HG03565 (cell line): ENCODE measurements around the gene ADAMTS17.
"Not testable (repeated sequence)": the region's sequence is repeated elsewhere in the genome, so short reads cannot be mapped to it uniquely, and the experiment has no call there.

Experiments used
- ATAC-seq: cut with Tn5 transposase; IDR thresholded peaks from one replicate; pipeline ENCODE4 v1.9.1; 2021; ENCODE audit warnings: mild to moderate bottlenecking, moderate library complexity; ENCODE audit not compliant: unreplicated experiment

Gene ADAMTS17

GRCh38 chr15:100097342-100098127, 244.2 kb downstream of the ADAMTS17 start:
- no peak for ATAC-seq

GRCh38 chr15:100096700-100097099, 245.1 kb downstream of the ADAMTS17 start:
- ATAC-seq: no peak

- no peak for ATAC-seq
Observed at GRCh38 chr15:100096248-100096600, 245.6 kb downstream of the ADAMTS17 start.

GRCh38 chr15:100095541-100096247, 246.1 kb downstream of the ADAMTS17 start:
- no peak for ATAC-seq

- no peak for ATAC-seq
Observed at GRCh38 chr15:100094127-100094510, 247.7 kb downstream of the ADAMTS17 start.

- no peak for ATAC-seq
Observed at GRCh38 chr15:100093211-100094126, 248.3 kb downstream of the ADAMTS17 start.

GRCh38 chr15:100092034-100092433, 249.7 kb downstream of the ADAMTS17 start:
- ATAC-seq: no peak

GRCh38 chr15:100090411-100090810, 251.4 kb downstream of the ADAMTS17 start:
- no peak for ATAC-seq

- ATAC-seq: not testable (repeated sequence)
Observed at GRCh38 chr15:100084042-100084821, 257.5 kb downstream of the ADAMTS17 start.

GRCh38 chr15:100083572-100083971, 258.2 kb downstream of the ADAMTS17 start:
- ATAC-seq: no peak

- ATAC-seq: no peak
Observed at GRCh38 chr15:100082761-100083402, 258.9 kb downstream of the ADAMTS17 start.

GRCh38 chr15:100081454-100081853, 260.3 kb downstream of the ADAMTS17 start:
- no peak for ATAC-seq

- no peak for ATAC-seq
Observed at GRCh38 chr15:100078511-100079220, 263.1 kb downstream of the ADAMTS17 start.

- no peak for ATAC-seq
Observed at GRCh38 chr15:100075229-100075628, 266.5 kb downstream of the ADAMTS17 start.

GRCh38 chr15:100073982-100074381, 267.8 kb downstream of the ADAMTS17 start:
- no peak for ATAC-seq

GRCh38 chr15:100066521-100067280, 275.1 kb downstream of the ADAMTS17 start:
- not testable (repeated sequence) for ATAC-seq

GRCh38 chr15:100061944-100062343, 279.8 kb downstream of the ADAMTS17 start:
- ATAC-seq: no peak

- ATAC-seq: no peak
Observed at GRCh38 chr15:100060276-100060926, 281.4 kb downstream of the ADAMTS17 start.
